HG03432 (cell line): Measurements from ENCODE around the gene STIMATE.
A peak's percentile ranks its signal among the peaks of the same experiment; 100 is the strongest.

ENCODE experiments used
- ATAC-seq: cut with Tn5 transposase; IDR thresholded peaks from one replicate; pipeline ENCODE4 v1.9.1; 2021; ENCODE audit warnings: mild to moderate bottlenecking, moderate library complexity; ENCODE audit not compliant: unreplicated experiment

The STIMATE gene

GRCh38 chr3:52894756-52895155 is 2.6 kb downstream of the STIMATE start:
- no peak for ATAC-seq

- no peak for ATAC-seq
Measured at GRCh38 chr3:52893723-52894122, 3.6 kb downstream of the STIMATE start.

- ATAC-seq: no peak
Measured at GRCh38 chr3:52892625-52893311, 4.6 kb downstream of the STIMATE start.

- no peak for ATAC-seq
Measured at GRCh38 chr3:52892290-52892624, 5.1 kb downstream of the STIMATE start.

- peak; percentile 41 for ATAC-seq
Measured at GRCh38 chr3:52891615-52892081, 5.7 kb downstream of the STIMATE start.

- ATAC-seq: peak; percentile 12
Measured at GRCh38 chr3:52891164-52891563, 6.2 kb downstream of the STIMATE start.

GRCh38 chr3:52890735-52891134 is 6.6 kb downstream of the STIMATE start:
- no peak for ATAC-seq

GRCh38 chr3:52889901-52890300 is 7.4 kb downstream of the STIMATE start:
- no peak for ATAC-seq

GRCh38 chr3:52887166-52887565 is 10.2 kb downstream of the STIMATE start:
- ATAC-seq: no peak

GRCh38 chr3:52886049-52886730 is 11.2 kb downstream of the STIMATE start:
- ATAC-seq: no peak

GRCh38 chr3:52882377-52882776 is 15.0 kb downstream of the STIMATE start:
- ATAC-seq: no peak

GRCh38 chr3:52881871-52882270 is 15.5 kb downstream of the STIMATE start:
- ATAC-seq: no peak

GRCh38 chr3:52880474-52880873 is 16.9 kb downstream of the STIMATE start:
- peak; percentile 74 for ATAC-seq

GRCh38 chr3:52880047-52880446 is 17.3 kb downstream of the STIMATE start:
- no peak for ATAC-seq

GRCh38 chr3:52879581-52879980 is 17.8 kb downstream of the STIMATE start:
- ATAC-seq: no peak

GRCh38 chr3:52879090-52879489 is 18.3 kb downstream of the STIMATE start:
- no peak for ATAC-seq

- no peak for ATAC-seq
Measured at GRCh38 chr3:52877085-52877484, 20.3 kb downstream of the STIMATE start.

GRCh38 chr3:52874864-52875587 is 22.3 kb downstream of the STIMATE start:
- ATAC-seq: no peak

- no peak for ATAC-seq
Measured at GRCh38 chr3:52874160-52874701, 23.1 kb downstream of the STIMATE start.

- no peak for ATAC-seq
Measured at GRCh38 chr3:52873433-52874159, 23.8 kb downstream of the STIMATE start.

GRCh38 chr3:52872245-52872644 is 25.1 kb downstream of the STIMATE start:
- no peak for ATAC-seq
